Fibroblast of the aortic adventitia (primary cell): ENCODE results near the gene TRAK1. TPM values are rescaled to one million over a fixed set of nuclear protein-coding genes. Genes with fewer than 3 reads are reported as not detected.

ENCODE experiments used
- DNase-seq: peaks from one replicate; pipeline ENCODE4 v3.0.0-alpha.2; 2010; ENCODE audit warnings: low read depth
- H3K4me3 ChIP-seq: 2 replicates; pipeline ENCODE4 v1.5.1; 2011; ENCODE audit warnings: low read depth, mild to moderate bottlenecking, control low read depth, low read length, moderate library complexity
- CTCF ChIP-seq: IDR thresholded peaks from 2 replicates; pipeline ENCODE4 v1.5.1; 2011; ENCODE audit warnings: mild to moderate bottlenecking, low read length, control low read depth, inconsistent platforms; ENCODE audit not compliant: insufficient read depth
- total RNA-seq: library from RNA; depleted of rRNA; stranded (reverse); fragments of >200 nt; gene quantifications from 2 replicates; pipeline ENCODE4 v1.2.3, GENCODE V29; 2012; ENCODE audit warnings: low replicate concordance

Gene TRAK1
- total RNA-seq, 1 donor = 51.6 TPM

GRCh38 chr3:42051384-42052131 is 39.6 kb upstream of the TRAK1 start:
- DNase-seq = peak; percentile 88
- TF ChIP-seq CTCF = no peak
- H3K4me3 ChIP-seq = no peak overlapping the region

DNA sequence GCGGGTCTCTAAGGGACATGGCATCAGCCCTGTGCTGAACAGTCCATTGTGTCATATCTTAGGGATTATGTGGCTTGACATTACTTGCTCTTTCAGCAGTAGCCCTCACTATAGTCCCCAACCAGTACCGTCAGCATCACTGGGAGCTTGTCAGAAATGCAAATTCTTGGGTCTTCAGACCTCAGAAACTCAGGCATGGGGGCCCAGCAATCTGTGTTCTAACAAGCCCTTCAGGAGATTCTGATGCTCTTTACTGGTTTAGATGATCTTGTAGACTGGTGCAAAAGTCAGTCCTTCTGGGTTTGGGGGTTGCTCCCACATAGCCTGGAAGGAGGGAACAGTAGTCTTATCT is 39.0 kb upstream of the TRAK1 start:
- DNase-seq = no peak
- TF ChIP-seq CTCF = no peak
- H3K4me3 ChIP-seq = no peak overlapping the region

- peak; percentile 99 for DNase-seq
- TF ChIP-seq CTCF = no peak
- H3K4me3 ChIP-seq = peak overlapping the region; percentile 13
These were observed 38.4 kb upstream of the TRAK1 start for GRCh38 chr3:42052484-42053351.

- DNase-seq = no peak
- no peak for TF ChIP-seq CTCF
- no peak overlapping the region for H3K4me3 ChIP-seq
These were observed 37.7 kb upstream of the TRAK1 start for GRCh38 chr3:42053476-42053875.

DNA sequence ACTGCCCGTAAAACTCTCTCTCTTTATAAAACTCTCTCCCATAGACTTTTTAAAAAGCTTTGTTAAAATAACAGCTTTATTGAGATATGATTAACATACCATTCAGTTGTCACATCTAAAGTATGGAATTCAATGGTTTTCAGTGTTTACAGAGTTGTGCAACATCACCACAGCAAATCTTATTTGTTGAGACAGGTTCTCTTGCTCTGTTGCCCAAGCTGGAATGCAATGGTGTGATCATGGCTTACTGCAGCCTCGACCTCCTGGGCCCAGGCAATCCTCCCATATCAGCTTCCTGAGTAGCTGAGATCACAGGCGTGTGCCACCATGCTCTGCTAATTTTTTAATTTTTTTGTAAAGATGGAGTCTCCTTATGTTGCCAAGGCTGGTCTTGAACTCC is 35.9 kb upstream of the TRAK1 start:
- H3K4me3 ChIP-seq = no peak overlapping the region
- TF ChIP-seq CTCF = no peak
- peak; percentile 69 for DNase-seq

DNA sequence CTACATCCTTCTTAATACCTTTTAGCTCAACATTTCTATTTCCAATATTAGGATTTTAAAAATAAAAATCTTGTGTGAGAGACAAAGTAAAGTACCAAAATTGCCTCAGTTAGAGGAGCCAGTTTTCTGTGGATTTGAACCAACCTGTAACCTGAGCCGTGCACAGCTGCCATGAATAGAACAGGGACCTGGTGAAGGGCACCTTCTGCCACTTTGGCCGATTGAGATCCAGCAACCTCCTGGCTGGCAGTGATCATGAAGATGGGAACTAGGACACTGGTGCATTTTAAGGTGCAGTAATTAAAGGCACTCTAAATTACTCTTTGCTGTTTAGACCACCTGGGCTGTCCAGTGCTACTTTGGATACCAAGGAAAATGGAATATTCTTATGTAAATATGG is 34.3 kb upstream of the TRAK1 start:
- no peak for DNase-seq
- no peak for TF ChIP-seq CTCF
- no peak overlapping the region for H3K4me3 ChIP-seq
